MM.1S (cell line): Measurements from ENCODE around the gene APOM.

Experiments
- DNase-seq: peaks from one replicate; pipeline ENCODE4 v3.0.0-alpha.2; 2015
- H2AFZ ChIP-seq: fragments of 300-600 bp; sonication (generic); 2 replicates; pipeline ENCODE4 v1.6.0; 2016; ENCODE audit warnings: antibody characterized with exemption, low read length
- H3F3A ChIP-seq: fragments of 300-600 bp; sonication (generic); 2 replicates; pipeline ENCODE4 v1.6.1; 2016; ENCODE audit warnings: mild to moderate bottlenecking, antibody characterized with exemption, low read length, moderate library complexity, mixed read lengths; ENCODE audit not compliant: insufficient read depth
- H3K27ac ChIP-seq: fragments of 300-600 bp; sonication (generic); 2 replicates; pipeline ENCODE4 v1.5.1; 2016; ENCODE audit warnings: mild to moderate bottlenecking, low read length
- H3K27me3 ChIP-seq: fragments of 300-600 bp; sonication (generic); replicated peaks from 2 replicates; pipeline ENCODE4 v1.6.0; 2016; ENCODE audit warnings: low read length; ENCODE audit not compliant: insufficient read depth
- H3K36me3 ChIP-seq: fragments of 300-600 bp; sonication (generic); replicated peaks from 2 replicates; pipeline ENCODE4 v1.6.1; 2016; ENCODE audit warnings: mild to moderate bottlenecking, low read length, mixed read lengths; ENCODE audit not compliant: insufficient read depth
- H3K4me1 ChIP-seq: fragments of 300-600 bp; sonication (generic); 2 replicates; pipeline ENCODE4 v1.6.1; 2016; ENCODE audit warnings: low read length, mixed read lengths
- H3K4me2 ChIP-seq: fragments of 300-600 bp; sonication (generic); 2 replicates; pipeline ENCODE4 v1.6.0; 2016; ENCODE audit warnings: low read depth, low read length
- H3K4me3 ChIP-seq: fragments of 300-600 bp; sonication (generic); 2 replicates; pipeline ENCODE4 v1.5.1; 2016; ENCODE audit warnings: low read length, mixed read lengths
- H3K79me2 ChIP-seq: fragments of 300-600 bp; sonication (generic); 2 replicates; pipeline ENCODE4 v1.6.1; 2016; ENCODE audit warnings: mixed run types, low read length, mixed read lengths
- H3K9ac ChIP-seq: fragments of 300-600 bp; sonication (generic); 2 replicates; pipeline ENCODE4 v1.6.1; 2016; ENCODE audit warnings: low read length, mixed read lengths
- H3K9me2 ChIP-seq: fragments of 300-600 bp; sonication (generic); replicated peaks from 2 replicates; pipeline ENCODE4 v1.6.1; 2016; ENCODE audit warnings: mild to moderate bottlenecking, low read length, mixed read lengths; ENCODE audit not compliant: insufficient read depth
- H3K9me3 ChIP-seq: fragments of 300-600 bp; sonication (generic); replicated peaks from 2 replicates; pipeline ENCODE4 v1.6.1; 2016; ENCODE audit warnings: mild to moderate bottlenecking, low read length, mixed read lengths; ENCODE audit not compliant: insufficient read depth
- H4K20me1 ChIP-seq: fragments of 300-600 bp; sonication (generic); 2 replicates; pipeline ENCODE4 v1.6.1; 2016; ENCODE audit warnings: mild to moderate bottlenecking, low read length, moderate library complexity, mixed read lengths; ENCODE audit not compliant: insufficient read depth
- CTCF ChIP-seq: fragments of 300-600 bp; sonication (generic); IDR thresholded peaks from 2 replicates; pipeline ENCODE4 v1.5.1; 2016; ENCODE audit warnings: antibody characterized with exemption, low read length, mixed read lengths
- EZH2 ChIP-seq: fragments of 300-600 bp; sonication (generic); optimal IDR thresholded peaks from 2 replicates; pipeline ENCODE3; 2017; ENCODE audit warnings: low read depth, mild to moderate bottlenecking, antibody characterized with exemption, low read length, mixed read lengths
- EZH2phosphoT487 ChIP-seq: fragments of 300-600 bp; sonication (generic); IDR thresholded peaks from 2 replicates; pipeline ENCODE4 v1.6.1; 2018; ENCODE audit warnings: antibody characterized with exemption, low read length

APOM gene

GRCh38 chr6:31631209-31631608 is 24.5 kb upstream of the APOM start:
- no peaks in the 10 kb centered on the region for H3K27me3 ChIP-seq
- H3K36me3 ChIP-seq, result peaks cover 13% of the 10 kb centered on the region
- DNase-seq, result no peak
- H3K4me2 ChIP-seq, result no peak overlapping the region
- no peak overlapping the region for H3K27ac ChIP-seq
- H3K79me2 ChIP-seq, result peaks cover 60% of the 10 kb centered on the region
- no peaks in the 10 kb centered on the region; the same call in 1 of the 2 replicates for H4K20me1 ChIP-seq
- no peak overlapping the region for H3K4me3 ChIP-seq
- peaks cover 7% of the 10 kb centered on the region; the same call in 1 of the 2 replicates for H3F3A ChIP-seq
- H3K4me1 ChIP-seq, result no peaks in the 10 kb centered on the region
- no peaks in the 10 kb centered on the region for H3K9me3 ChIP-seq
- H3K9me2 ChIP-seq, result no peaks in the 10 kb centered on the region
- TF ChIP-seq EZH2, result no peak
- TF ChIP-seq EZH2phosphoT487, result no peak
- no peak for TF ChIP-seq CTCF
- H3K9ac ChIP-seq, result no peak overlapping the region
- no peak overlapping the region for H2AFZ ChIP-seq

GRCh38 chr6:31631681-31632278 is 23.9 kb upstream of the APOM start:
- no peak overlapping the region for H2AFZ ChIP-seq

GRCh38 chr6:31632279-31632946 is 23.3 kb upstream of the APOM start:
- TF ChIP-seq CTCF (no peak), EZH2 (no peak), EZH2phosphoT487 (no peak)
- Histone ChIP-seq H3K36me3 (peaks cover 9% of the 10 kb centered on the region), H3K4me2 (no peak overlapping the region), H3K9me2 (no peaks in the 10 kb centered on the region), H3K4me1 (no peaks in the 10 kb centered on the region), H3K27me3 (no peaks in the 10 kb centered on the region), H3K79me2 (peaks cover 48% of the 10 kb centered on the region), H3K9ac (no peak overlapping the region), H3K4me3 (no peak overlapping the region), H3F3A (peaks cover 13% of the 10 kb centered on the region; the same call in 1 of the 2 replicates), H2AFZ (no peak overlapping the region), H3K27ac (no peak overlapping the region), H4K20me1 (no peaks in the 10 kb centered on the region; the same call in 1 of the 2 replicates), H3K9me3 (no peaks in the 10 kb centered on the region)
- no peak for DNase-seq

More at GRCh38 chr6:31631681-31632278, 23.9 kb upstream of the APOM start:
- no peaks in the 10 kb centered on the region for H3K9me3 ChIP-seq
- H4K20me1 ChIP-seq, result no peaks in the 10 kb centered on the region; the same call in 1 of the 2 replicates
- H3K9ac ChIP-seq, result no peak overlapping the region
- no peak overlapping the region for H3K4me3 ChIP-seq
- H3K4me2 ChIP-seq, result no peak overlapping the region
- H3K27me3 ChIP-seq, result no peaks in the 10 kb centered on the region
- H3K9me2 ChIP-seq, result no peaks in the 10 kb centered on the region
- H3K36me3 ChIP-seq, result peaks cover 10% of the 10 kb centered on the region
- TF ChIP-seq EZH2phosphoT487 (no peak), CTCF (no peak), EZH2 (no peak)
- H3K79me2 ChIP-seq, result peaks cover 54% of the 10 kb centered on the region
- no peak for DNase-seq
- no peaks in the 10 kb centered on the region for H3K4me1 ChIP-seq
- no peak overlapping the region for H3K27ac ChIP-seq
- peaks cover 9% of the 10 kb centered on the region; the same call in 1 of the 2 replicates for H3F3A ChIP-seq
